ENCODE results near the gene CNDP1. TPM values are rescaled to one million over a fixed set of nuclear protein-coding genes. Genes with fewer than 3 reads are reported as not detected.

The CNDP1 gene
- total RNA-seq, 1 donor from 2014 or later: not detected

GRCh38 chr18:74609535-74609934 is 75.2 kb downstream of the CNDP1 start:
- H3K4me3 Mint-ChIP-seq (ENCODE audit: unreplicated experiment): no peak overlapping the region
- peaks cover 64% of the 10 kb centered on the region for H4K20me1 ChIP-seq (ENCODE audit: insufficient read depth, low read length)
- no peak overlapping the region for H3K27ac Mint-ChIP-seq (ENCODE audit: unreplicated experiment)
- FAIRE-seq (no peak), DNase-seq (ENCODE audit: low read depth) (peak; percentile 65)
- TF ChIP-seq CTCF (IDR thresholded peaks at IDR 0.05; ENCODE audit: insufficient read depth, low read depth, low read length) (no peak), EZH2 (IDR thresholded peaks at IDR 0.05; ENCODE audit: insufficient read depth, low read length) (no peak)
- no peak overlapping the region for H3K4me2 ChIP-seq (ENCODE audit: low read length)
- H3K9ac ChIP-seq (ENCODE audit: low read length): no peak overlapping the region
- H3K9me3 ChIP-seq (ENCODE audit: insufficient read depth, low read depth, low read length): no peaks in the 10 kb centered on the region
- no peaks in the 10 kb centered on the region for H3K36me3 ChIP-seq (ENCODE audit: insufficient read depth, low read length)
- H3K79me2 ChIP-seq (ENCODE audit: insufficient read depth, low read length): peaks cover 77% of the 10 kb centered on the region
- peaks cover 4% of the 10 kb centered on the region for H3K4me1 ChIP-seq (ENCODE audit: insufficient read depth, low read length)
- no peaks in the 10 kb centered on the region for H3K27me3 Mint-ChIP-seq (ENCODE audit: low read depth, unreplicated experiment)
- H2AFZ ChIP-seq (ENCODE audit: low read depth, low read length): no peak overlapping the region
- H3K36me3 Mint-ChIP-seq (ENCODE audit: low read depth, unreplicated experiment): no peaks in the 10 kb centered on the region
- peaks cover 8% of the 10 kb centered on the region for H3K4me1 Mint-ChIP-seq (ENCODE audit: low read depth, unreplicated experiment)
- H3K27ac ChIP-seq (ENCODE audit: low read depth, low read length): peak overlapping the region; percentile 18
- H3K4me3 ChIP-seq (ENCODE audit: insufficient read depth, low read depth, low read length): no peak overlapping the region
- no peaks in the 10 kb centered on the region for H3K27me3 ChIP-seq (ENCODE audit: insufficient read depth, low read length)
- H3K9me3 Mint-ChIP-seq (ENCODE audit: unreplicated experiment): no peaks in the 10 kb centered on the region

- no peak overlapping the region for H3K4me3 ChIP-seq (ENCODE audit: insufficient read depth, low read depth, low read length)
- Mint-ChIP-seq H3K27ac (ENCODE audit: unreplicated experiment) (no peak overlapping the region), H3K9me3 (ENCODE audit: unreplicated experiment) (no peaks in the 10 kb centered on the region), H3K4me1 (ENCODE audit: low read depth, unreplicated experiment) (peaks cover 3% of the 10 kb centered on the region), H3K27me3 (ENCODE audit: low read depth, unreplicated experiment) (no peaks in the 10 kb centered on the region), H3K36me3 (ENCODE audit: low read depth, unreplicated experiment) (peaks cover 3% of the 10 kb centered on the region), H3K4me3 (ENCODE audit: unreplicated experiment) (no peak overlapping the region)
- FAIRE-seq (no peak), DNase-seq (ENCODE audit: low read depth) (no peak)
- no peak overlapping the region for H3K4me2 ChIP-seq (ENCODE audit: low read length)
- peaks cover 60% of the 10 kb centered on the region for H4K20me1 ChIP-seq (ENCODE audit: insufficient read depth, low read length)
- no peaks in the 10 kb centered on the region for H3K9me3 ChIP-seq (ENCODE audit: insufficient read depth, low read depth, low read length)
- no peaks in the 10 kb centered on the region for H3K36me3 ChIP-seq (ENCODE audit: insufficient read depth, low read length)
- no peak for TF ChIP-seq EZH2 (IDR thresholded peaks at IDR 0.05; ENCODE audit: insufficient read depth, low read length)
- no peak for TF ChIP-seq CTCF (IDR thresholded peaks at IDR 0.05; ENCODE audit: insufficient read depth, low read depth, low read length)
- H2AFZ ChIP-seq (ENCODE audit: low read depth, low read length): no peak overlapping the region
- peaks cover 75% of the 10 kb centered on the region for H3K79me2 ChIP-seq (ENCODE audit: insufficient read depth, low read length)
- H3K27me3 ChIP-seq (ENCODE audit: insufficient read depth, low read length): no peaks in the 10 kb centered on the region
- H3K9ac ChIP-seq (ENCODE audit: low read length): no peak overlapping the region
- H3K4me1 ChIP-seq (ENCODE audit: insufficient read depth, low read length): no peaks in the 10 kb centered on the region
- no peak overlapping the region for H3K27ac ChIP-seq (ENCODE audit: low read depth, low read length)
Measured at GRCh38 chr18:74610051-74610615, 75.8 kb downstream of the CNDP1 start.

DNA sequence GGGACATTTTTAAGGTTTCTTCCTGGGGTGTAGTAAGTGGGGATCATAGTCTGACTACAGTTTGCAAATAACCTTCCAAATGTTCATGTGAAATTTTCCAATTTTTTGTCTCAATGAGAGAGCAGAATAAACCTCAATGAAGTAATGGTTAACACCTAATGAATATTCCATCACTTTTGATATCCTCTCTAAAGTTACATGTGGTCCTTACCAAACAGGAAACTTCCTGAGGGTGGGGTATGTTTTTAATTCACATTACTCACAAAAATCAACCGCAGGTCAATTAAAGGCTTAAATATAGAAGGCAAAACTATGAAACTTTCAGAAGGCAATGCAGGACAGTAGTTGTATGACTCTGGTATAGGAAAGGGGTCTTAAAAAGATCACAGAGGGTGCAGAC is 76.6 kb downstream of the CNDP1 start:
- Histone ChIP-seq H3K4me3 (ENCODE audit: insufficient read depth, low read depth, low read length) (no peak overlapping the region), H4K20me1 (ENCODE audit: insufficient read depth, low read length) (peaks cover 59% of the 10 kb centered on the region), H3K36me3 (ENCODE audit: insufficient read depth, low read length) (no peaks in the 10 kb centered on the region), H2AFZ (ENCODE audit: low read depth, low read length) (no peak overlapping the region), H3K27ac (ENCODE audit: low read depth, low read length) (no peak overlapping the region), H3K4me1 (ENCODE audit: insufficient read depth, low read length) (no peaks in the 10 kb centered on the region), H3K79me2 (ENCODE audit: insufficient read depth, low read length) (peaks cover 68% of the 10 kb centered on the region), H3K4me2 (ENCODE audit: low read length) (no peak overlapping the region), H3K9me3 (ENCODE audit: insufficient read depth, low read depth, low read length) (no peaks in the 10 kb centered on the region), H3K27me3 (ENCODE audit: insufficient read depth, low read length) (no peaks in the 10 kb centered on the region), H3K9ac (ENCODE audit: low read length) (no peak overlapping the region)
- no peak for TF ChIP-seq CTCF (IDR thresholded peaks at IDR 0.05; ENCODE audit: insufficient read depth, low read depth, low read length)
- TF ChIP-seq EZH2 (IDR thresholded peaks at IDR 0.05; ENCODE audit: insufficient read depth, low read length): no peak
- Mint-ChIP-seq H3K4me3 (ENCODE audit: unreplicated experiment) (no peak overlapping the region), H3K27me3 (ENCODE audit: low read depth, unreplicated experiment) (no peaks in the 10 kb centered on the region), H3K36me3 (ENCODE audit: low read depth, unreplicated experiment) (peaks cover 3% of the 10 kb centered on the region), H3K27ac (ENCODE audit: unreplicated experiment) (no peak overlapping the region), H3K9me3 (ENCODE audit: unreplicated experiment) (no peaks in the 10 kb centered on the region), H3K4me1 (ENCODE audit: low read depth, unreplicated experiment) (peaks cover 1% of the 10 kb centered on the region)
- FAIRE-seq (no peak), DNase-seq (ENCODE audit: low read depth) (no peak)
